ENCODE results near the gene XAB2. TPM values are rescaled to one million over a fixed set of nuclear protein-coding genes. Genes with fewer than 3 reads are reported as not detected.

Gene XAB2
- total RNA-seq, 3 donors from 2014 or later: 28.7 to 39.2 (median 30.7) TPM

GRCh38 chr19:7641290-7642276 lies 12.2 kb upstream of the XAB2 start:
- ATAC-seq: no peak
- no peak for TF ChIP-seq CTCF (IDR thresholded peaks at IDR 0.05)
- H3K4me1 ChIP-seq (ENCODE audit: low read depth): peaks cover 4% of the 10 kb centered on the region
- intact Hi-C loops (cut with DNase I, micrococcal nuclease): no loop called here
- H3K9me3 ChIP-seq: no peaks in the 10 kb centered on the region
- peak in 1 of 3 donors; percentile 11 for DNase-seq
- no peak overlapping the region for H3K4me3 ChIP-seq
- H3K36me3 ChIP-seq (ENCODE audit: low read depth): no peaks in the 10 kb centered on the region

- intact Hi-C loops (cut with DNase I, micrococcal nuclease): no loop called here
- DNase-seq: no peak
- peaks cover 6% of the 10 kb centered on the region for H3K4me1 ChIP-seq (ENCODE audit: low read depth)
- H3K4me3 ChIP-seq: no peak overlapping the region
- ATAC-seq: no peak
- no peak for TF ChIP-seq CTCF (IDR thresholded peaks at IDR 0.05)
- no peaks in the 10 kb centered on the region for H3K9me3 ChIP-seq
- no peaks in the 10 kb centered on the region for H3K36me3 ChIP-seq (ENCODE audit: low read depth)
Observed at GRCh38 chr19:7640803-7641202, 11.5 kb upstream of the XAB2 start.

- H3K36me3 ChIP-seq (ENCODE audit: low read depth): no peaks in the 10 kb centered on the region
- intact Hi-C loops (cut with DNase I, micrococcal nuclease): no loop called here
- TF ChIP-seq CTCF (IDR thresholded peaks at IDR 0.05): no peak
- no peaks in the 10 kb centered on the region for H3K9me3 ChIP-seq
- DNase-seq (no peak), ATAC-seq (no peak)
- H3K4me3 ChIP-seq: no peak overlapping the region
- H3K4me1 ChIP-seq (ENCODE audit: low read depth): peaks cover 6% of the 10 kb centered on the region
Observed at GRCh38 chr19:7639863-7640348, 10.6 kb upstream of the XAB2 start.

GRCh38 chr19:7638802-7639465 lies 9.6 kb upstream of the XAB2 start:
- no peak for TF ChIP-seq CTCF (IDR thresholded peaks at IDR 0.05)
- intact Hi-C loops (cut with DNase I, micrococcal nuclease): no loop called here
- DNase-seq (no peak), ATAC-seq (no peak)
- H3K4me3 ChIP-seq: no peak overlapping the region
- no peaks in the 10 kb centered on the region for H3K9me3 ChIP-seq
- H3K36me3 ChIP-seq (ENCODE audit: low read depth): no peaks in the 10 kb centered on the region
- H3K4me1 ChIP-seq (ENCODE audit: low read depth): peaks cover 6% of the 10 kb centered on the region

GRCh38 chr19:7637374-7638256 lies 8.3 kb upstream of the XAB2 start:
- H3K4me3 ChIP-seq: peak overlapping the region; percentile 81
- no peak for TF ChIP-seq CTCF (IDR thresholded peaks at IDR 0.05)
- ATAC-seq (peak; percentile 64), DNase-seq (peak; percentile 67 to 85 (median 68))
- H3K4me1 ChIP-seq (ENCODE audit: low read depth): peaks cover 6% of the 10 kb centered on the region
- H3K36me3 ChIP-seq (ENCODE audit: low read depth): no peaks in the 10 kb centered on the region
- intact Hi-C loops (cut with DNase I, micrococcal nuclease): no loop called here
- no peaks in the 10 kb centered on the region for H3K9me3 ChIP-seq
